CD14-positive monocyte (primary cell): Measurements from ENCODE around the gene AFF2. TPM values are rescaled to one million over a fixed set of nuclear protein-coding genes. Genes with fewer than 3 reads are reported as not detected.

ENCODE experiments used
- DNase-seq, 3 donors: peaks; one replicate each; pipeline ENCODE4 v3.0.0-alpha.2; 2011 to 2022
- H2AFZ ChIP-seq: 2 replicates; pipeline ENCODE4 v1.6.0; 2012; ENCODE audit warnings: mild to moderate bottlenecking, low read depth, low read length, inconsistent platforms; ENCODE audit not compliant: insufficient read depth, poor library complexity, severe bottlenecking
- H3K27ac ChIP-seq, 2 donors: 1 replicate in 1 of 2; 2 replicates in 1 of 2; pipeline ENCODE4 v1.5.1; 2012 to 2013; ENCODE audit warnings: low read length in 2 of 2, control low read depth in 1 of 2, inconsistent platforms in 1 of 2, low read depth in 1 of 2, mild to moderate bottlenecking in 1 of 2
- H3K27me3 ChIP-seq, 2 donors: one replicate each; pipeline versions ENCODE4 v1.6.0 to v1.6.1; 2011 to 2013; ENCODE audit warnings: low read length in 2 of 2; ENCODE audit not compliant: control insufficient read depth in 2 of 2, insufficient read depth in 2 of 2
- H3K36me3 ChIP-seq, 2 donors: replicated peaks in 1 of 2; 1 replicate in 1 of 2; 2 replicates in 1 of 2; pipeline versions ENCODE4 v1.5.1 to v1.6.1; 2012 to 2013; ENCODE audit warnings: low read length in 2 of 2, control low read depth in 1 of 2, inconsistent platforms in 1 of 2, mild to moderate bottlenecking in 1 of 2; ENCODE audit not compliant: insufficient read depth in 2 of 2, control insufficient read depth in 1 of 2
- H3K4me1 ChIP-seq, 2 donors: 1 replicate in 1 of 2; 2 replicates in 1 of 2; pipeline versions ENCODE4 v1.5.1 to v1.6.1; 2012 to 2013; ENCODE audit warnings: low read length in 2 of 2, control low read depth in 1 of 2, inconsistent platforms in 1 of 2, mild to moderate bottlenecking in 1 of 2, moderate library complexity in 1 of 2; ENCODE audit not compliant: insufficient read depth in 2 of 2, control insufficient read depth in 1 of 2
- H3K4me2 ChIP-seq: replicated peaks from 2 replicates; pipeline ENCODE3; 2012; ENCODE audit warnings: low read length, moderate library complexity, mild to moderate bottlenecking; ENCODE audit not compliant: poor library complexity, severe bottlenecking; ENCODE audit errors: extremely low read depth
- H3K4me3 ChIP-seq, 3 experiments: fragments of 200-600 bp in 1 of 3; sonication (generic) in 1 of 3; replicated peaks in 1 of 3; 1 replicate in 2 of 3; 2 replicates in 1 of 3; pipeline ENCODE4 v1.5.1; 2011 to 2013; ENCODE audit warnings: low read length in 3 of 3, mild to moderate bottlenecking in 3 of 3, control low read depth in 2 of 3, low read depth in 2 of 3, inconsistent platforms in 1 of 3, moderate library complexity in 1 of 3
- H3K79me2 ChIP-seq: 2 replicates; pipeline ENCODE4 v1.6.0; 2012; ENCODE audit warnings: mild to moderate bottlenecking, control low read depth, inconsistent platforms, low read length, moderate library complexity; ENCODE audit not compliant: insufficient read depth
- H3K9ac ChIP-seq: 2 replicates; pipeline ENCODE4 v1.6.0; 2017; ENCODE audit warnings: low read length, mild to moderate bottlenecking; ENCODE audit not compliant: insufficient read depth, poor library complexity, severe bottlenecking
- H3K9me3 ChIP-seq, 2 donors: replicated peaks in 1 of 2; 1 replicate in 1 of 2; 2 replicates in 1 of 2; pipeline versions ENCODE4 v1.5.1 to v1.6.1; 2012 to 2013; ENCODE audit warnings: low read length in 2 of 2, control low read depth in 1 of 2; ENCODE audit not compliant: control insufficient read depth in 1 of 2, insufficient read depth in 1 of 2
- H4K20me1 ChIP-seq: 2 replicates; pipeline ENCODE4 v1.6.0; 2012; ENCODE audit warnings: mild to moderate bottlenecking, low read length, control low read depth, moderate library complexity; ENCODE audit not compliant: insufficient read depth
- H3K27ac Mint-ChIP-seq, 7 donors: one replicate each; pipeline ENCODE4 v1.8.0; 2020; ENCODE audit warnings: mild to moderate bottlenecking in 7 of 7, mixed read lengths in 7 of 7, moderate library complexity in 6 of 7, inconsistent platforms in 2 of 7
- H3K27me3 Mint-ChIP-seq, 3 donors: one replicate each; pipeline ENCODE4 v1.8.0; 2021 to 2022; ENCODE audit warnings: low read depth in 3 of 3, mild to moderate bottlenecking in 3 of 3, mixed read lengths in 3 of 3, moderate library complexity in 3 of 3, inconsistent platforms in 1 of 3
- H3K36me3 Mint-ChIP-seq, 2 donors: one replicate each; pipeline ENCODE4 v1.8.0; 2020; ENCODE audit warnings: mixed read lengths in 2 of 2, inconsistent platforms in 1 of 2, mild to moderate bottlenecking in 1 of 2
- H3K4me1 Mint-ChIP-seq: one replicate; pipeline ENCODE4 v1.8.0; 2020; ENCODE audit warnings: mild to moderate bottlenecking, mixed read lengths
- H3K4me3 Mint-ChIP-seq, 2 donors: one replicate each; pipeline ENCODE4 v1.8.0; 2020; ENCODE audit warnings: mild to moderate bottlenecking in 2 of 2, mixed read lengths in 2 of 2, moderate library complexity in 1 of 2
- H3K9me3 Mint-ChIP-seq, 7 donors: one replicate each; pipeline ENCODE4 v1.8.0; 2020 to 2022; ENCODE audit warnings: mixed read lengths in 7 of 7, mild to moderate bottlenecking in 6 of 7, moderate library complexity in 6 of 7, inconsistent platforms in 2 of 7
- CTCF ChIP-seq: fragments of 200-600 bp; IDR thresholded peaks from one replicate; pipeline ENCODE4 v1.8.0; 2022; ENCODE audit warnings: antibody characterized with exemption, mild to moderate bottlenecking
- WGBS: methylation state at CpG from one replicate; pipeline ENCODE4 v1.1.5; 2013; ENCODE audit warnings: missing lambda C conversion rate; ENCODE audit not compliant: insufficient coverage; 5-methylcytosine and 5-hydroxymethylcytosine counted together
- intact Hi-C, 2 donors: fragments of 100-400 bp; cut with micrococcal nuclease; formaldehyde crosslinking; loops; one replicate each; pipeline versions ENCODE4 v1.15.0 to v1.15.1; 2023
- polyA plus RNA-seq, 3 donors: library from polyadenylated mRNA; depleted of rRNA in 1 of 3; unstranded in 2 of 3; stranded (reverse) in 1 of 3; fragments of 300-500 nt in 2 of 3; fragments of >200 nt in 1 of 3; fragmentation: Illumina TruSeq in 2 of 3; gene quantifications; 1 replicate in 2 of 3; 2 replicates in 1 of 3; pipeline ENCODE4 v1.2.3, GENCODE V29; 2012 to 2021

AFF2 gene
- polyA plus RNA-seq, 3 donors = 0.07 to 1.1 (median 0.70) TPM

- Mint-ChIP-seq H3K36me3 (peaks cover 0 to 1% of the 10 kb centered on the region in 2 donors), H3K27ac (no peak overlapping the region), H3K4me3 (no peak overlapping the region), H3K27me3 (peaks cover 0 to 1% (median under 1%) of the 10 kb centered on the region in 3 donors), H3K9me3 (peaks cover 0 to 3% (median 0%) of the 10 kb centered on the region in 7 donors), H3K4me1 (no peaks in the 10 kb centered on the region)
- H3K4me1 ChIP-seq = no peaks in the 10 kb centered on the region
- DNase-seq = no peak
- H3K27ac ChIP-seq = no peak overlapping the region
- H3K36me3 ChIP-seq = no peaks in the 10 kb centered on the region
- no peak overlapping the region for H2AFZ ChIP-seq
- TF ChIP-seq CTCF = no peak
- no peaks in the 10 kb centered on the region for H3K79me2 ChIP-seq
- H3K9ac ChIP-seq = no peak overlapping the region
- no peaks in the 10 kb centered on the region for H4K20me1 ChIP-seq
- no peaks in the 10 kb centered on the region for H3K9me3 ChIP-seq
- H3K27me3 ChIP-seq = no peaks in the 10 kb centered on the region
- 100% methylated on average over 1 of the region's 5 CpGs for WGBS
- no peak overlapping the region for H3K4me2 ChIP-seq
- no peak overlapping the region for H3K4me3 ChIP-seq
- intact Hi-C loops = no loop called here
Measured at GRCh38 chrX:148728901-148729300, 228.5 kb downstream of the AFF2 start.

GRCh38 chrX:148732743-148733142, 232.3 kb downstream of the AFF2 start:
- H3K27me3 Mint-ChIP-seq = peaks cover 0 to 2% (median 1%) of the 10 kb centered on the region in 3 donors
- no peak overlapping the region for H3K4me3 Mint-ChIP-seq
- no peaks in the 10 kb centered on the region for H3K4me1 Mint-ChIP-seq
- no peaks in the 10 kb centered on the region for H3K27me3 ChIP-seq
- no peak for TF ChIP-seq CTCF
- H3K27ac Mint-ChIP-seq = no peak overlapping the region
- no peak overlapping the region for H3K4me3 ChIP-seq
- DNase-seq = no peak
- H3K4me1 ChIP-seq = no peaks in the 10 kb centered on the region
- H3K9me3 Mint-ChIP-seq = peaks cover 0 to 3% (median 0%) of the 10 kb centered on the region in 7 donors
- no peaks in the 10 kb centered on the region for H3K36me3 ChIP-seq
- H3K79me2 ChIP-seq = no peaks in the 10 kb centered on the region
- no peak overlapping the region for H3K27ac ChIP-seq
- no peak overlapping the region for H3K9ac ChIP-seq
- H4K20me1 ChIP-seq = no peaks in the 10 kb centered on the region
- H3K9me3 ChIP-seq = no peaks in the 10 kb centered on the region
- H3K4me2 ChIP-seq = no peak overlapping the region
- no peak overlapping the region for H2AFZ ChIP-seq
- H3K36me3 Mint-ChIP-seq = peaks cover 0 to 1% of the 10 kb centered on the region in 2 donors
- intact Hi-C loops = no loop called here
